ENCODE measurements around the gene FHIT.

FHIT gene

GRCh38 chr3:60319179-60319858, 931.9 kb downstream of the FHIT start:
- TF ChIP-seq, protein P1, sequence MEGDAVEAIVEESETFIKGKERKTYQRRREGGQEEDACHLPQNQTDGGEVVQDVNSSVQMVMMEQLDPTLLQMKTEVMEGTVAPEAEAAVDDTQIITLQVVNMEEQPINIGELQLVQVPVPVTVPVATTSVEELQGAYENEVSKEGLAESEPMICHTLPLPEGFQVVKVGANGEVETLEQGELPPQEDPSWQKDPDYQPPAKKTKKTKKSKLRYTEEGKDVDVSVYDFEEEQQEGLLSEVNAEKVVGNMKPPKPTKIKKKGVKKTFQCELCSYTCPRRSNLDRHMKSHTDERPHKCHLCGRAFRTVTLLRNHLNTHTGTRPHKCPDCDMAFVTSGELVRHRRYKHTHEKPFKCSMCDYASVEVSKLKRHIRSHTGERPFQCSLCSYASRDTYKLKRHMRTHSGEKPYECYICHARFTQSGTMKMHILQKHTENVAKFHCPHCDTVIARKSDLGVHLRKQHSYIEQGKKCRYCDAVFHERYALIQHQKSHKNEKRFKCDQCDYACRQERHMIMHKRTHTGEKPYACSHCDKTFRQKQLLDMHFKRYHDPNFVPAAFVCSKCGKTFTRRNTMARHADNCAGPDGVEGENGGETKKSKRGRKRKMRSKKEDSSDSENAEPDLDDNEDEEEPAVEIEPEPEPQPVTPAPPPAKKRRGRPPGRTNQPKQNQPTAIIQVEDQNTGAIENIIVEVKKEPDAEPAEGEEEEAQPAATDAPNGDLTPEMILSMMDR (IDR thresholded peaks at IDR 0.05; ENCODE audit: borderline replicate concordance, control extremely low read depth, extremely low read depth, insufficient read depth, missing control alignments), result no peak
- DNase-seq (ENCODE audit: low spot score), result no peak
- in situ Hi-C loops (cut with MboI; ENCODE audit: low sequenced_read_pairs, unreplicated experiment), result no loop called here

GRCh38 chr3:60316121-60316797, 935.0 kb downstream of the FHIT start:
- in situ Hi-C loops (cut with MboI; ENCODE audit: low sequenced_read_pairs, unreplicated experiment), result no loop called here

GRCh38 chr3:60313951-60314461, 937.2 kb downstream of the FHIT start:
- no peak for DNase-seq (ENCODE audit: low spot score)
- TF ChIP-seq, protein P1 (IDR thresholded peaks at IDR 0.05; ENCODE audit: borderline replicate concordance, control extremely low read depth, extremely low read depth, insufficient read depth, missing control alignments), result no peak
- in situ Hi-C loops (cut with MboI; ENCODE audit: low sequenced_read_pairs, unreplicated experiment), result no loop called here

More at GRCh38 chr3:60316121-60316797, 935.0 kb downstream of the FHIT start:
- no peak for DNase-seq (ENCODE audit: low spot score)
- TF ChIP-seq, protein P1 (IDR thresholded peaks at IDR 0.05; ENCODE audit: borderline replicate concordance, control extremely low read depth, extremely low read depth, insufficient read depth, missing control alignments), result no peak

DNA sequence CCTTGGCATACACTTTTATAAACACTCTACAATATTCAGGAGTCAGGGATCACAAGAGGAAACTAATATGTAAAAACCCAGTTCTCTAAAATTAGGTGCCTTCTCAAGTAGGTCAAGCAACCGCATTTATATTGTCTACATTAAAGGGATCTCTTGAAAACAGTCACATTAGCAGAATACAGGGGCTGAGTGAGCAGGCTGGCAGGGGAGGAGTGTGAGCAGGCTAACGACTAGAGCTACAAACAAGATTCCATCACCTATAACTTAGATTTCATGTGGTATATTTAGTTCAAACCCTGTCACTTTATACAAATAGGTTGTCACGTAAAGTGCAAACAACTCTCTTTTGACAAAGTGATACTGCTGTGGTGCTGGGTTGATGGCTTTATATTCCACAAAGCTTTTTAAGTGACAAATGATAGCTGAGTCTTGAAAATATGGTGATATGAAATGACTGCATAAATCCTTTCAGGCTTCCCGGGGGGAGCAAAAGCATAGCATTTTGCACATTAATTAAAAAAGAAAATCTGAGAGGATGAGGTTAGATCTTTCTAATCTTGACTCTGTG, 937.9 kb downstream of the FHIT start:
- TF ChIP-seq, protein P1 (IDR thresholded peaks at IDR 0.05; ENCODE audit: borderline replicate concordance, control extremely low read depth, extremely low read depth, insufficient read depth, missing control alignments), result no peak
- in situ Hi-C loops (cut with MboI; ENCODE audit: low sequenced_read_pairs, unreplicated experiment), result no loop called here
- DNase-seq (ENCODE audit: low spot score), result no peak

DNA sequence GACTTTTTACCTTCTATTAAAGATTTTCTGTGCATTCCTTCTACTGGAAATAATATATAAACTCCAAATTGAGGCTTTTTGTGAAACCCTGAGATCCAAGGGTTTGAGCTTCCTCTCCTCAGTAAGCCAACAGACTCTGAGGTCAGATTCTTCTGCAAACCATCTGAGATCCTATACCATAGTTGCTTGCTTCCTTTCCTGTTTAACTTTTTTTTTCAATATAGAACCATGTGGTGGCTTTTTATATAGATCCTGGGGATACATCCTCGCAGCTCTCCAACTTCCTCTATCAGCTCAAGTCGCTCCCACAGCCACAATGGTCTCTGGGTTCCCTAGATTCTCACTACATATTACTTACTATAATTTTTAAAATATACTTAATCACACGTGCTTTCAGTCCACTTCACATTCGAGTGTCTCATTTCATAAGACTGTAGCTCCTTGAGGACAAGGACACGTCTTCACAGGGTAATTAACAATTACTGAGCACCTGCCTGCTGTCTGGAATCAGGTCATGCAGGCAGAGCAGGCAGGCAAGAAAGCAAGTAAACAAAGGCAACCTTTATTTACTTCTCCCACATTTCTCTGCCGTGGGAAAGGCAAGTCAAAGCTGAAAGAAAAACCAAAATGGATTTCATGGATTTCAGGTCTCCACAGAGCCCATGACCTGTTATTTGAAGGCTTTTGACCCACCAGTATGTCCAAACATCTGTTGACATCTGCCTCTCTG, 941.5 kb downstream of the FHIT start:
- in situ Hi-C loops (cut with MboI; ENCODE audit: low sequenced_read_pairs, unreplicated experiment), result no loop called here
- TF ChIP-seq, protein P1 (IDR thresholded peaks at IDR 0.05; ENCODE audit: borderline replicate concordance, control extremely low read depth, extremely low read depth, insufficient read depth, missing control alignments), result no peak
- no peak for DNase-seq (ENCODE audit: low spot score)

GRCh38 chr3:60308808-60309207, 942.4 kb downstream of the FHIT start:
- TF ChIP-seq, protein P1 (IDR thresholded peaks at IDR 0.05; ENCODE audit: borderline replicate concordance, control extremely low read depth, extremely low read depth, insufficient read depth, missing control alignments), result no peak
- in situ Hi-C loops (cut with MboI; ENCODE audit: low sequenced_read_pairs, unreplicated experiment), result no loop called here
- DNase-seq (ENCODE audit: low spot score), result no peak
